Hepatocyte (in vitro differentiated cells): ENCODE results near the gene EYS.

Experiments
- CTCF ChIP-seq: fragments of 200-600 bp; sonication (generic); IDR thresholded peaks from 2 replicates; pipeline ENCODE4 v1.5.1; 2016; ENCODE audit warnings: antibody characterized with exemption, mild to moderate bottlenecking; ENCODE audit not compliant: poor library complexity
- EZH2 ChIP-seq: fragments of 200-600 bp; sonication (generic); IDR thresholded peaks from 2 replicates; pipeline ENCODE4 v1.6.1; 2016; ENCODE audit warnings: antibody characterized with exemption, mild to moderate bottlenecking, borderline replicate concordance

DNA sequence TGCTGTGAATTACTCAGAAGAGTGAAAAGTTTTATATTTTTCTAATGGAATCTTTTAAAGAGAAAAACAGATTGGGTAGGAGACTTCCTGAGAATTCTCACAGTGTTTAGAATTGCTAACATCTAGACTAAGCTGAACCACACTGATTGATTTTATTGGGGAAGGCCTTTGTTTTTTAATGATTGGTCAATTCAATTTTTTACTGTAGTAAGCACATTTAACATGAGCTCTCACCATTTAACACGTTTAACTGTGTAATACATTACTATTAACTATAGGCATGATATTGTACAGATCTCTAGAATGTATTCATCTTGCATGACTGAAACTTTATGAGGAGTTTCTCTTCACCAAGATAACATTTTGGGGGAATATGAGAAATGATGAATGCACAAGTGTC, 1084.1 kb downstream of the EYS start:
- TF ChIP-seq EZH2 = no peak
- no peak for TF ChIP-seq CTCF
